Activated naive CD8-positive, alpha-beta T cell treated with anti-CD3 and anti-CD28 coated beads, Interleukin-2, amount 50 U/mL, for 24 hours (primary cell): ENCODE measurements around the gene PRPF40A.

Experiments
- ATAC-seq: fragments of 150-1000 bp; cut with Tn5 transposase; one replicate; pipeline ENCODE4 v1.10.0; 2021
- DNase-seq: peaks from one replicate; pipeline ENCODE4 v3.0.0; 2021
- H3K27ac Mint-ChIP-seq: one replicate; pipeline ENCODE4 v1.8.0; 2021; ENCODE audit warnings: mild to moderate bottlenecking, mixed read lengths
- H3K27me3 Mint-ChIP-seq: one replicate; pipeline ENCODE4 v1.8.0; 2021; ENCODE audit warnings: mixed read lengths
- H3K36me3 Mint-ChIP-seq: one replicate; pipeline ENCODE4 v1.8.0; 2021; ENCODE audit warnings: low read depth, mixed read lengths
- H3K4me1 Mint-ChIP-seq: one replicate; pipeline ENCODE4 v1.8.0; 2021; ENCODE audit warnings: mixed read lengths
- H3K4me3 Mint-ChIP-seq: one replicate; pipeline ENCODE4 v1.8.0; 2021; ENCODE audit warnings: mild to moderate bottlenecking, moderate library complexity, mixed read lengths
- H3K9me3 Mint-ChIP-seq: one replicate; pipeline ENCODE4 v1.8.0; 2021; ENCODE audit warnings: mixed read lengths

PRPF40A gene

GRCh38 chr2:152626911-152627339, 90.3 kb downstream of the PRPF40A start:
- H3K4me3 Mint-ChIP-seq, result no peak overlapping the region
- no peaks in the 10 kb centered on the region for H3K9me3 Mint-ChIP-seq
- peaks cover 1% of the 10 kb centered on the region for H3K27me3 Mint-ChIP-seq
- no peak for DNase-seq
- no peaks in the 10 kb centered on the region for H3K36me3 Mint-ChIP-seq
- ATAC-seq, result no peak
- H3K4me1 Mint-ChIP-seq, result peaks cover 2% of the 10 kb centered on the region
- H3K27ac Mint-ChIP-seq, result no peak overlapping the region

GRCh38 chr2:152624805-152625204, 92.5 kb downstream of the PRPF40A start:
- no peaks in the 10 kb centered on the region for H3K9me3 Mint-ChIP-seq
- H3K27me3 Mint-ChIP-seq, result no peaks in the 10 kb centered on the region
- H3K4me3 Mint-ChIP-seq, result no peak overlapping the region
- no peak for ATAC-seq
- DNase-seq, result no peak
- H3K4me1 Mint-ChIP-seq, result peaks cover 2% of the 10 kb centered on the region
- no peak overlapping the region for H3K27ac Mint-ChIP-seq
- H3K36me3 Mint-ChIP-seq, result no peaks in the 10 kb centered on the region

- Mint-ChIP-seq H3K36me3 (no peaks in the 10 kb centered on the region), H3K4me3 (no peak overlapping the region), H3K27ac (no peak overlapping the region), H3K27me3 (no peaks in the 10 kb centered on the region), H3K4me1 (no peaks in the 10 kb centered on the region), H3K9me3 (no peaks in the 10 kb centered on the region)
- DNase-seq (no peak), ATAC-seq (no peak)
Measured at GRCh38 chr2:152623775-152624174, 93.5 kb downstream of the PRPF40A start.

DNA sequence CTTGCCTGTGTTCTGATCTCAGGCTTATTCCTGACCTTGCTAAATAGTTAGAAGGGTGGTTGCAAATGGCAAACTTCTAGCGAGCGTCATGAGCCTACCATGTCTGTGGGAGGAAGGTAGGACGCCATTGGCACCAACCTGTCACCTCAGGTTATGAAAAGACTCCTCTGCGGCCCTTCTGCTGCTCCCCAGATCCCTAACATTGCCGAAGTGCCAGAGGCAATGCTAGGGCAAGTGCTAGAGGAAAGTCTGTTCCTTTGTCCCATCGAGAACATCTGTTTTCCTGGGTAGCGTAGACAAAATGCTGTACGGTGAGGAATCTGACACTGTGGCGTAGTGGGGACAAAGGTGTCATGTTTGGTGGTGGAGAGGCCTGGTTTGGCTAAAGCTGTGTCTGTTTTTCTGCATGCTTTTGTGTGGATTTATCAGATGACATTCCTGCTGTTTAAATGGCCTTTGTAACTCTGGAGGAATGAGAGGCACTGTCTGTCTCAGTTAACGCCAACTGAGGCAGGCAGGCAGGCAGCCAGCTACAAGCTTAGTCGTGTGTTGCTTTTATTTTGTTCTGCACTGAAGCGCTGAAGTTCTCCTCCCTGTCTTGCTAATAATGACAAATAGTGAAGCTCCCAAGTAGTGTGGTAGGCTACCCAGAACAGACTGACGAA, 94.1 kb downstream of the PRPF40A start:
- Mint-ChIP-seq H3K27ac (no peak overlapping the region), H3K4me3 (no peak overlapping the region), H3K9me3 (no peaks in the 10 kb centered on the region), H3K27me3 (no peaks in the 10 kb centered on the region), H3K4me1 (no peaks in the 10 kb centered on the region), H3K36me3 (no peaks in the 10 kb centered on the region)
- no peak for ATAC-seq
- no peak for DNase-seq

DNA sequence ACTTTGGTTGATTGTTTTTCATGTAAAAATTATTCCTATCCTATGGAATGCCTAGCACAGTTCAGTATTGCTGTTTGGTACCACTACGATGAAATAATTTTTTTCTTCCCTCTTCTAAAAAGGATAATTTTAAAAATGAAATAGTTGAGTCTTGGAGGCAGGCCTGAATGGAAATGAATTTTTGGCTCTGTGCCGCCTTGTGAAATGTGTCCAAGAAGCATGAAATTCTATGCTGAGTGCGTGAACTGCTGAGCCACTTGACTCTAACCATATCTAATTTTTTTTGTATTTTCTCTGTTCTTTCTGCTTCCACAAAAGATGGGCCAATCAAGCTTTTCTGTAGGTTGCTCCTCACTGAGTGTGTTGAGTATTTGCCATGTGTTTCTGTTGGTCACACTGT, 95.0 kb downstream of the PRPF40A start:
- DNase-seq, result no peak
- Mint-ChIP-seq H3K27ac (no peak overlapping the region), H3K36me3 (no peaks in the 10 kb centered on the region), H3K27me3 (no peaks in the 10 kb centered on the region), H3K4me3 (no peak overlapping the region), H3K9me3 (no peaks in the 10 kb centered on the region), H3K4me1 (no peaks in the 10 kb centered on the region)
- ATAC-seq, result no peak

DNA sequence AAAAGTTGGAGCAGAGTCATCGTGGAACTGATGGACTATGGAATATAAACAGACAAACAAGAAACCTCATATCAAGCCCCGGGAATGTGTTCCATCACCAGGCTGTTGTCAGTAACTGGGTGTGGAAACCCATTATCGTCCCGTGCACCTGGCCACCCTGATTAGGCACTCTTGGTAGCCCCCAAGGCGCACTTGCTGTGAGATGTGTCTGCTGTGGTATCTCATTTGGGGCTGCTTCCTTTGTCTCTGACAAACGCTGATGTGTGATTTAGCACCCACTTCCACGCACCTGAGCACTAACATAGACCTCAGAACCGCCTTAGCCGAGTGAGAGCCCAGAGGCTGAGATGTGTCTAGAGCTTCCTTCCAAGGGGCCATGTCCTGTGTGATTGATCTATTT, 96.3 kb downstream of the PRPF40A start:
- no peaks in the 10 kb centered on the region for H3K36me3 Mint-ChIP-seq
- H3K9me3 Mint-ChIP-seq, result no peaks in the 10 kb centered on the region
- no peak for DNase-seq
- no peaks in the 10 kb centered on the region for H3K27me3 Mint-ChIP-seq
- no peak overlapping the region for H3K27ac Mint-ChIP-seq
- ATAC-seq, result no peak
- H3K4me1 Mint-ChIP-seq, result no peaks in the 10 kb centered on the region
- no peak overlapping the region for H3K4me3 Mint-ChIP-seq

DNA sequence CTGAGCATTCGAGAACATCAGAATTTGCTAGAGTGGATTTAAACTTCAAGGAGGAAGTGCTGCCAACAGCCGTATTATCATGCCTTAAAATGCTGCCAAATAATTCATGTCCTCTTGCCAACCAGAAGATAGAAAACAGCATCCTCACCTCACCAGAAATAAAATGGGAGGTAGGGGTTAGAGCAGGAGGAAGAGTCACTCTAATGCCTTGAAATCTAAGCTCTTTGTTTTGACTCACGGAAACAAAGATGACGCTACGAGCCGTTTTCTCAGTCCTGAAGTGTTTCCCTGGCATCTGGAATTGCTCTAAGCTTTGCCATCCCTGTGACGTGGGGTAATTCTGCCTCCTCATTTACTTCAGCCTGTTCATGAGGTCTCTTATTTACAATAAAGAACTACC, 97.1 kb downstream of the PRPF40A start:
- Mint-ChIP-seq H3K36me3 (no peaks in the 10 kb centered on the region), H3K27ac (no peak overlapping the region), H3K27me3 (no peaks in the 10 kb centered on the region), H3K4me1 (no peaks in the 10 kb centered on the region), H3K4me3 (no peak overlapping the region), H3K9me3 (no peaks in the 10 kb centered on the region)
- DNase-seq (no peak), ATAC-seq (no peak)

GRCh38 chr2:152618193-152618564, 99.1 kb downstream of the PRPF40A start:
- no peaks in the 10 kb centered on the region for H3K9me3 Mint-ChIP-seq
- H3K4me3 Mint-ChIP-seq, result no peak overlapping the region
- H3K27me3 Mint-ChIP-seq, result no peaks in the 10 kb centered on the region
- no peak overlapping the region for H3K27ac Mint-ChIP-seq
- DNase-seq, result no peak
- H3K36me3 Mint-ChIP-seq, result no peaks in the 10 kb centered on the region
- no peak for ATAC-seq
- H3K4me1 Mint-ChIP-seq, result peaks cover 5% of the 10 kb centered on the region

DNA sequence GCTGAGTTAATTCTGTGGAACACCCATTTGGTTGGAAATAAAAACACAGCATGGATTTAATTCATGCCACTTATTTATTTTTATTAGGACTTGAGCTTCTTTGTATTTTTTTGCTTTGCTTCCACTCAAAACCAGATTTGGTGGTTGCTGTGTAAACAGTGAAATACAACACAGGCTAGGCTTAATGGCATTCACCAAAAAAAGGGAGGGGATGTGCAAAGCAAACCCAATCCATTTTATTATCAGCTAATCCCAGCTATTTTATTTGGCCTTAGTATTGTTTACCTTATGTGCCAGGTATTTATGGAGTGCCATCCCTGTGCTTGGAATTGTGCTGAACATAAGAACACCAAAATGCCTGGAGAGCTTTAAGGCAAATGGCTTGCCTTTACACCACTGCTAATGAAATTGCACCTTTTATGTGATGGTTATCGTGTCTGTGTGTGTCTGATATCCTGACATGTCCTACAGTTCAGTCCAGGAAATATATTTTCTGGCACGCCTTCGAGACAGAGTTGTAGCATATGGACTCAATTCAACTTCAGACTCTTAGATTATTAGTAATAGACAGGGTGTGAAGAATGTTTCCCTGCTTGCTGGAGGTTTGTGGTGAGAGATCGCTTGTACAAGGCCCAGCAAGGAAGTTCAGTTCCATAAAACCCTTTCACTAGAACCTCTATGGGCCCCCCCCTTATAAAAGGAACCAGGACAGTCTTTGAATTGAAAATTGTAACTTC, 99.6 kb downstream of the PRPF40A start:
- no peaks in the 10 kb centered on the region for H3K27me3 Mint-ChIP-seq
- ATAC-seq (no peak), DNase-seq (no peak)
- H3K9me3 Mint-ChIP-seq, result no peaks in the 10 kb centered on the region
- no peak overlapping the region for H3K4me3 Mint-ChIP-seq
- H3K27ac Mint-ChIP-seq, result no peak overlapping the region
- no peaks in the 10 kb centered on the region for H3K36me3 Mint-ChIP-seq
- H3K4me1 Mint-ChIP-seq, result peaks cover 10% of the 10 kb centered on the region

DNA sequence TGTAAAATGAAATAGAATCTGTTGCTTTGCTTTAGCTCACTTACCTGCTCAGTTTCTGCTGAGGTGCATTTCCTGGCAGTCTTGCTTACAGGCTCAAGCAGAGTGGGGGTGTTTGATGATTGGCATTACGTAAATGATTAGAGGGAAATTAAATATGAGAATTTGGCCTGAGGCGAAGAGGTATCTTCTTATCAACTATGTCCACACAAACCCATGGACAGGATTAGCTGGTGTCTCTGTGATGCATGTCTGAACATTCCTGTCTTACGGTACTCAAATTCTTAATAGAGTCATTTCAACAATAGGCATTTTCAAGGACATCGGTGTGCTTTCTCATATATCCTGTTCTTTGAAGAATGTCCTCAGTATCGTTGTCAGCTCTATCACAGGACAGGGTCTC, 102.1 kb downstream of the PRPF40A start:
- Mint-ChIP-seq H3K4me1 (peaks cover 20% of the 10 kb centered on the region), H3K9me3 (no peaks in the 10 kb centered on the region), H3K27ac (no peak overlapping the region), H3K27me3 (no peaks in the 10 kb centered on the region), H3K4me3 (no peak overlapping the region), H3K36me3 (no peaks in the 10 kb centered on the region)
- no peak for DNase-seq
- ATAC-seq, result no peak

- H3K27ac Mint-ChIP-seq, result no peak overlapping the region
- H3K4me3 Mint-ChIP-seq, result no peak overlapping the region
- H3K36me3 Mint-ChIP-seq, result no peaks in the 10 kb centered on the region
- DNase-seq, result no peak
- no peaks in the 10 kb centered on the region for H3K27me3 Mint-ChIP-seq
- no peak for ATAC-seq
- peaks cover 20% of the 10 kb centered on the region for H3K4me1 Mint-ChIP-seq
- H3K9me3 Mint-ChIP-seq, result no peaks in the 10 kb centered on the region
Measured at GRCh38 chr2:152613235-152613634, 104.0 kb downstream of the PRPF40A start.

DNA sequence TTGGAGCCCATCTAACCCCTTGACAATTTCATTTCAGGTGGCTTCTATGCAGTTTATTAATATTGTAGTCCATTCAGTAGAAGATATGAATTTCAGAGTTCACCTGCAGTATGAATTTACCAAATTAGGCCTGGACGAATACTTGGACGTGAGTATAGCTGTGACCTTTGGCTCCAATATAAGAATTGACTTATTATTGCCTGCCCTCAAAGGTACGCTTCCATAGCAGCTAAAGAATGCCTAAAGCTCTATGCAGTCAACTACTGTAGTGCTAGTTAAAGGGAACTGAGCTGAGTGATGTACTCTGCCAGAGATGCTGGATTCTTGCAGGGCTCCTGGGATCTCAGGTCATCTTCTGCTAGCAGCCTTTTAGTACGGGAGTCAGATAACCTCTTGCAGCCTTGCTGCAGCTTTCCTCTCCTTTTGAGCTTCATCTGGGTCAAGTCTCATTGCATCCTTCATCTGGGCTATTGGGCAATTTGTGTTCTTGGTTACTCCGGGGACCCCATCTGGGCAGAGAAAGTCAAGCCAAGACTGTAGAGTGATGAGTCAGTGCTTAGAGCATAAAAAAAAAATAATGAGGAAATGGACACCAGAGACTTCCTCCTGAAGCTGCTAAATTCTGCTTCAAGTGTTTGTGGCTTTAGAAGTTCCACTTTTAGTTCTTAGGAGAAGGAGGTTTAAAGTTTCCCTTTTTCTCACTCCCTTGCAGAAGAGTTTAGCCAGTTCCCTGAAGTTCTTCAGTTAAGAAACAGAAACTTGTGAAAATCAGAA, 105.6 kb downstream of the PRPF40A start:
- no peak overlapping the region for H3K4me3 Mint-ChIP-seq
- no peaks in the 10 kb centered on the region for H3K36me3 Mint-ChIP-seq
- H3K4me1 Mint-ChIP-seq, result peaks cover 20% of the 10 kb centered on the region
- ATAC-seq, result peak; percentile 40
- DNase-seq, result no peak
- no peaks in the 10 kb centered on the region for H3K27me3 Mint-ChIP-seq
- no peaks in the 10 kb centered on the region for H3K9me3 Mint-ChIP-seq
- H3K27ac Mint-ChIP-seq, result peak overlapping the region; percentile 63

- H3K4me1 Mint-ChIP-seq, result peaks cover 20% of the 10 kb centered on the region
- ATAC-seq (no peak), DNase-seq (no peak)
- no peaks in the 10 kb centered on the region for H3K36me3 Mint-ChIP-seq
- H3K27ac Mint-ChIP-seq, result no peak overlapping the region
- no peaks in the 10 kb centered on the region for H3K27me3 Mint-ChIP-seq
- no peak overlapping the region for H3K4me3 Mint-ChIP-seq
- H3K9me3 Mint-ChIP-seq, result no peaks in the 10 kb centered on the region
Measured at GRCh38 chr2:152609699-152610098, 107.6 kb downstream of the PRPF40A start.

GRCh38 chr2:152609154-152609553, 108.1 kb downstream of the PRPF40A start:
- H3K9me3 Mint-ChIP-seq, result no peaks in the 10 kb centered on the region
- H3K4me1 Mint-ChIP-seq, result peaks cover 20% of the 10 kb centered on the region
- no peak for DNase-seq
- H3K36me3 Mint-ChIP-seq, result no peaks in the 10 kb centered on the region
- H3K27ac Mint-ChIP-seq, result no peak overlapping the region
- no peak for ATAC-seq
- H3K27me3 Mint-ChIP-seq, result no peaks in the 10 kb centered on the region
- no peak overlapping the region for H3K4me3 Mint-ChIP-seq

DNA sequence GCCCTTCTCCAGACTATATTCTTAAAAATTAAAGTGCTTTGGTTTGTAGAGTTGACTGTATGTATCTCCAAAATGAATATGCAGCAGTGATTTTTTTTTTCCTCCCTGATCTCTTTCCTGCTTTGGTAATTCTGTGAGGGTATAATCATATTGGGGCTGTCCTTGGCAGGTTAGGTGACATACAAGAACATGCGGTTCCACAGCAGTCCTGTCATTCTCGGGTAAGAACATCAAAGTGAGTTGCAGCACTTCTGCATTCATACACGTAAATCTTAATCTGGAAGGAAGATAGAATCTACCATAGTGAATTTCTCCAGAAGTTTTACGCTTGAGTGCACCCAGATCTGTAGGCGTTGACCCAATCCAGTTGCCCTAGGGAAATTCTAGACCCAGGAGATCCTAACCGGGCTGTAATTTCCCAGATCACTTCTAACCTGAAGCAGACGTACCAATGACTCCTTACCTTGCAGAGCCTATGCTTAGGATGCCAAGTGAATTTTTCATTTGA, 109.4 kb downstream of the PRPF40A start:
- H3K27ac Mint-ChIP-seq, result no peak overlapping the region
- H3K4me3 Mint-ChIP-seq, result no peak overlapping the region
- no peaks in the 10 kb centered on the region for H3K36me3 Mint-ChIP-seq
- H3K27me3 Mint-ChIP-seq, result no peaks in the 10 kb centered on the region
- ATAC-seq, result no peak
- peaks cover 12% of the 10 kb centered on the region for H3K4me1 Mint-ChIP-seq
- H3K9me3 Mint-ChIP-seq, result no peaks in the 10 kb centered on the region
- DNase-seq, result no peak
